Measurements from ENCODE around the gene CDC42BPB.

DNA sequence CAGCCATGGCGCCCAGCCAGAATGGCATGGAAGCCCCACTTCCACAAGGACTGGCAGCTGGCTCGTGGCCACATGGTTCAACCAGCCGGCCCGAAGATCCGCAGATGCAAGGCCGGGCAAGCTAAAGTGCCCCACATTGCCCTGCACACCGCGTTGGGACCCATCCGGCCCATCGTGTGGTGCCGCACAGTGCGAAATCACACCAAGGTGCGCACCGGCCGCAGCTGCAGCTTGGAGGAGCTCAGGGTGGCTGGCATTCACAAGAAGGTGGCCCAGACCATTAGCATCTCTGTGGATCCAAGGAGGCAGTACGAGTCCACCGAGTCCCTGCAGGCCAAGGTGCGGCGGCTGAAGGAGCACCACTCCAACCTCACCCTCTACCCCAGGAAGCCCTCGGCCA lies 15.9 kb downstream of the CDC42BPB start:
- TF ChIP-seq, protein P1, sequence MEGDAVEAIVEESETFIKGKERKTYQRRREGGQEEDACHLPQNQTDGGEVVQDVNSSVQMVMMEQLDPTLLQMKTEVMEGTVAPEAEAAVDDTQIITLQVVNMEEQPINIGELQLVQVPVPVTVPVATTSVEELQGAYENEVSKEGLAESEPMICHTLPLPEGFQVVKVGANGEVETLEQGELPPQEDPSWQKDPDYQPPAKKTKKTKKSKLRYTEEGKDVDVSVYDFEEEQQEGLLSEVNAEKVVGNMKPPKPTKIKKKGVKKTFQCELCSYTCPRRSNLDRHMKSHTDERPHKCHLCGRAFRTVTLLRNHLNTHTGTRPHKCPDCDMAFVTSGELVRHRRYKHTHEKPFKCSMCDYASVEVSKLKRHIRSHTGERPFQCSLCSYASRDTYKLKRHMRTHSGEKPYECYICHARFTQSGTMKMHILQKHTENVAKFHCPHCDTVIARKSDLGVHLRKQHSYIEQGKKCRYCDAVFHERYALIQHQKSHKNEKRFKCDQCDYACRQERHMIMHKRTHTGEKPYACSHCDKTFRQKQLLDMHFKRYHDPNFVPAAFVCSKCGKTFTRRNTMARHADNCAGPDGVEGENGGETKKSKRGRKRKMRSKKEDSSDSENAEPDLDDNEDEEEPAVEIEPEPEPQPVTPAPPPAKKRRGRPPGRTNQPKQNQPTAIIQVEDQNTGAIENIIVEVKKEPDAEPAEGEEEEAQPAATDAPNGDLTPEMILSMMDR (IDR thresholded peaks at IDR 0.05): no peak
- TF ChIP-seq POLR2AphosphoS5 (IDR thresholded peaks at IDR 0.05) (no peak), POLR2A (IDR thresholded peaks at IDR 0.05) (no peak)

Data from breast epithelium (tissue), 3 donors.